HL-60 (cell line): ENCODE data around the gene HPCAL4.

Experiments
- DNase-seq, 2 experiments: peaks; one replicate each; pipeline ENCODE4 v3.0.0-alpha.2; 2010 to 2020; ENCODE audit warnings: low read depth in 1 of 2, low spot score in 1 of 2
- H3K27ac ChIP-seq: fragments of 250-450 bp; sonication (Bioruptor Pico); replicated peaks from 2 replicates; pipeline ENCODE4 v1.5.1; 2020; ENCODE audit warnings: mild to moderate bottlenecking, moderate library complexity
- H3K27me3 ChIP-seq: fragments of 250-450 bp; sonication (Bioruptor Pico); 2 replicates; pipeline ENCODE4 v1.5.1; 2021; ENCODE audit warnings: mild to moderate bottlenecking, moderate library complexity; ENCODE audit not compliant: insufficient read depth, poor library complexity, severe bottlenecking
- H3K4me3 ChIP-seq: replicated peaks from 2 replicates; pipeline ENCODE4 v1.5.1; 2011; ENCODE audit warnings: mild to moderate bottlenecking, control low read depth, low read length; ENCODE audit not compliant: insufficient read depth
- GABPA ChIP-seq: IDR thresholded peaks from 2 replicates; pipeline ENCODE4 v1.6.1; 2012; ENCODE audit warnings: low read depth
- POLR2AphosphoS5 ChIP-seq: IDR thresholded peaks from 2 replicates; pipeline ENCODE4 v1.6.1; 2012; ENCODE audit warnings: low read depth
- REST ChIP-seq: IDR thresholded peaks from 2 replicates; pipeline ENCODE4 v1.6.1; 2012; ENCODE audit warnings: low read depth; ENCODE audit not compliant: insufficient replicate concordance
- SPI1 ChIP-seq: IDR thresholded peaks from 2 replicates; pipeline ENCODE4 v1.6.1; 2012; ENCODE audit warnings: low read depth, mild to moderate bottlenecking, borderline replicate concordance
- TF ChIP-seq, protein P1 (sequence below): IDR thresholded peaks from one replicate; pipeline ENCODE4 v1.5.1; 2011; ENCODE audit warnings: low read length, control low read depth, inconsistent platforms; ENCODE audit not compliant: insufficient read depth

Gene HPCAL4

DNA sequence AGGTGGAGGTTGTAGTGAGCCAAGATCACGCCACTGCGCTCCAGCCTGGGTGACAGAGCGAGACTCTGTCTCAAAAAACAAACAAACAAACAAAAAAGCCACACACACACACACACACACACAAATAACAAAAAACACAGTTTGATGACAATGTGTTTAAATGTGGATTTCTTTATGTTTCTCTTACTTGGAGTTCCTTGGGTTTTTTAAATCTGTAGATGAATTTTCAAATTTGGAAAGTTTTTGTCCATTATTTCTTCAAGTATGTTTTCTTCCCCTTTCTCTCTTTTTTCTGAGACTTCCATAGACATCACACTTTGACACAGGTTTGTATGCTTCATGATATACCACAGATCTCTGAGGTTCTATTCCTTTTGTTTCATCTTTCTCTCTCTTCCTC lies 35.4 kb upstream of the HPCAL4 start:
- Histone ChIP-seq H3K27ac (no peak overlapping the region), H3K4me3 (no peak overlapping the region), H3K27me3 (peaks cover 56% of the 10 kb centered on the region)
- no peak for DNase-seq
- TF ChIP-seq GABPA (no peak), SPI1 (no peak), POLR2AphosphoS5 (no peak), REST (no peak)
- TF ChIP-seq, protein P1, sequence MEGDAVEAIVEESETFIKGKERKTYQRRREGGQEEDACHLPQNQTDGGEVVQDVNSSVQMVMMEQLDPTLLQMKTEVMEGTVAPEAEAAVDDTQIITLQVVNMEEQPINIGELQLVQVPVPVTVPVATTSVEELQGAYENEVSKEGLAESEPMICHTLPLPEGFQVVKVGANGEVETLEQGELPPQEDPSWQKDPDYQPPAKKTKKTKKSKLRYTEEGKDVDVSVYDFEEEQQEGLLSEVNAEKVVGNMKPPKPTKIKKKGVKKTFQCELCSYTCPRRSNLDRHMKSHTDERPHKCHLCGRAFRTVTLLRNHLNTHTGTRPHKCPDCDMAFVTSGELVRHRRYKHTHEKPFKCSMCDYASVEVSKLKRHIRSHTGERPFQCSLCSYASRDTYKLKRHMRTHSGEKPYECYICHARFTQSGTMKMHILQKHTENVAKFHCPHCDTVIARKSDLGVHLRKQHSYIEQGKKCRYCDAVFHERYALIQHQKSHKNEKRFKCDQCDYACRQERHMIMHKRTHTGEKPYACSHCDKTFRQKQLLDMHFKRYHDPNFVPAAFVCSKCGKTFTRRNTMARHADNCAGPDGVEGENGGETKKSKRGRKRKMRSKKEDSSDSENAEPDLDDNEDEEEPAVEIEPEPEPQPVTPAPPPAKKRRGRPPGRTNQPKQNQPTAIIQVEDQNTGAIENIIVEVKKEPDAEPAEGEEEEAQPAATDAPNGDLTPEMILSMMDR: no peak

DNA sequence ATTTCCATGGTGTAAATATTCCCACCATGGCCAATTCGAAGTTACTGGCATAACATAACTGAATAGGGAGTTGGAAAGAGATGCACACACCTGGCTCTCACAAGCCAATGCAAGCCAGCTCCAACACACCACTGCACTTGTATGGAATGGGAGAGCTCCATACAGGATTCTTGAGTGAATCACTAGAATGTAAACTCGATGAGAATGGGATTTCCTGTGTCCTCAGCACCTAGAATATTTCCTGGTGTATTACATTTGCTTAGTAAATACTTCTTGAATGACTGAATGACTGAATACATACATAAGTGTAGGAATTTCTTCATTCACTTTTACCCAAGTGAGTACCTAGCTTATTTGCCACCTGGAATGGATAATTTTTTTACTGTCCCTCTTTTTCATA lies 31.3 kb upstream of the HPCAL4 start:
- no peak for DNase-seq
- TF ChIP-seq, protein P1: no peak
- TF ChIP-seq REST (no peak), GABPA (no peak), POLR2AphosphoS5 (no peak), SPI1 (no peak)
- Histone ChIP-seq H3K27ac (no peak overlapping the region), H3K27me3 (peaks cover 41% of the 10 kb centered on the region), H3K4me3 (no peak overlapping the region)

- peaks cover 39% of the 10 kb centered on the region for H3K27me3 ChIP-seq
- H3K27ac ChIP-seq: no peak overlapping the region
- TF ChIP-seq, protein P1: no peak
- TF ChIP-seq REST (no peak), SPI1 (no peak), GABPA (no peak), POLR2AphosphoS5 (no peak)
- no peak for DNase-seq
- H3K4me3 ChIP-seq: no peak overlapping the region
Measured at GRCh38 chr1:39721664-39722063, 30.4 kb upstream of the HPCAL4 start.
